Mononuclear cell (primary cell): ENCODE measurements around the gene EGFR. TPM values are rescaled to one million over a fixed set of nuclear protein-coding genes. Genes with fewer than 3 reads are reported as not detected.

Experiments used
- H3K27me3 ChIP-seq: 2 replicates; pipeline ENCODE4 v1.6.0; 2011; ENCODE audit warnings: low read length, control low read depth; ENCODE audit not compliant: insufficient read depth
- H3K4me1 ChIP-seq: 2 replicates; pipeline ENCODE4 v1.5.1; 2011; ENCODE audit warnings: mild to moderate bottlenecking, low read length, control low read depth; ENCODE audit not compliant: insufficient read depth
- H3K4me3 ChIP-seq: 2 replicates; pipeline ENCODE4 v1.5.1; 2011; ENCODE audit warnings: mild to moderate bottlenecking, low read length, moderate library complexity
- H3K9me3 ChIP-seq: 2 replicates; pipeline ENCODE4 v1.5.1; 2011; ENCODE audit warnings: low read depth, mild to moderate bottlenecking, control low read depth, low read length
- total RNA-seq: library from RNA; depleted of rRNA; stranded (reverse); fragments of >200 nt; gene quantifications from one replicate; pipeline ENCODE4 v1.2.3, GENCODE V29; 2012

EGFR gene
- total RNA-seq, 1 donor = 0.10 TPM

DNA sequence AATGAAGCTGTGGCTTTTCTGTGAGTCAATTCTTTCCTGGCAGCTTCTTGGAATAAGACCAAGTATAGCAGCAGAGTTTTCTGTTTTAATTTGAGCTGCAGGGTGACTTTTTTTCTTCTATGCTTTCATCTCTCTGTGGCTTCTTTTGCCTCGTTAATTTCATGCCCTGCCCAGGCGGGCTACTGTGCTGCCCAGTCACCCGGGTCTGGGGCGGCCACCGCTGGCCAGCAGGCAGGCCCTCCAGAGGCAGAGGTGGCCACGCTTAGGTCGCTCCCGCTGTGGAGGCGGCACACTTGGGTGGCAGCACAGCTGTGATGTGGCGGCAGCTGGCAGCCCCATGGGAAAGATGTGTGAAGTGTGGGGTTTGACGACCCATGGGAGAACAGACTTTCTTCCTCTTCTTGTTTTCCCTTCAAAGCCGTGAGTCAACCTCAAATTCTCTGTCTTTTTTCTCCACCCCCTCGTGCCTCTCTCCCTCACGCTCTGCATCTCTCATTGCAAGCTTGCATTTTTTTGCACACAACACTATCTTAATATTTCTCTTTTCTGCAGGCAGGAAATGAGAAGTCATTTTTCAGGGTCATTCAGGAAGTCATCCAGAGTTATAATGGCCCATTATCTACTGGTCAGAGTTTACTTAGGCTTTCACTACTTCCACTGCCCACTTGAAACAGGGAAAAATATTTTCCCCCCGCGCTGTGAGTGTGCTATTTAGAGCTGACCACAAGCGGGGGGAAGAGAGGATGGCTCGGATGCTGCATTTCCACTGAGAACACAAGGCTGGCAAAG, 67.8 kb downstream of the EGFR start:
- Histone ChIP-seq H3K4me3 (no peak overlapping the region), H3K9me3 (no peaks in the 10 kb centered on the region)

GRCh38 chr7:55087521-55087961, 68.7 kb downstream of the EGFR start:
- Histone ChIP-seq H3K27me3 (no peaks in the 10 kb centered on the region), H3K4me3 (no peak overlapping the region), H3K4me1 (peaks cover 8% of the 10 kb centered on the region), H3K9me3 (no peaks in the 10 kb centered on the region)

More for the DNA sequence above, 67.8 kb downstream of the EGFR start:
- H3K4me1 ChIP-seq = peaks cover 8% of the 10 kb centered on the region
- H3K27me3 ChIP-seq = no peaks in the 10 kb centered on the region

GRCh38 chr7:55088107-55088506, 69.3 kb downstream of the EGFR start:
- Histone ChIP-seq H3K9me3 (no peaks in the 10 kb centered on the region), H3K4me3 (no peak overlapping the region), H3K4me1 (peaks cover 8% of the 10 kb centered on the region), H3K27me3 (no peaks in the 10 kb centered on the region)

DNA sequence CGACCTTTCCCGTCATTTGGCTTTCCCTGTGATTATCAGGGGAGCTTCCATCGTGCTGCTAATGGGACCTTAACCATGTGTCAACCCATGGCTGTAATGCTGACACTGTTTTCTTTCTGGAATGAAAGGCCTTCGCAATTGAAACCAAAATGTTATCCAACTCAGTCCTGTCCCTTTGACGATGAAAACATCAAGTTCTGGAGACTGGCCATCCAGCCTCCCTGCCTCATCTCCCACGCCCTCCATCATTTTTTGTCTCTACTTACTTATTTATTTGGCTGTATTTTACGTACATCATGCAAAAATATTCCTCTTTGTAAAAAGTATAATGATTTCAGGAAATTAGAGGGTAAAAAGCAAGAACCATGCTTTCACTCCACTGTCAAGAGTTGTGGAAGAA, 69.8 kb downstream of the EGFR start:
- peaks cover 8% of the 10 kb centered on the region for H3K4me1 ChIP-seq
- H3K4me3 ChIP-seq = no peak overlapping the region
- H3K27me3 ChIP-seq = no peaks in the 10 kb centered on the region
- no peaks in the 10 kb centered on the region for H3K9me3 ChIP-seq

DNA sequence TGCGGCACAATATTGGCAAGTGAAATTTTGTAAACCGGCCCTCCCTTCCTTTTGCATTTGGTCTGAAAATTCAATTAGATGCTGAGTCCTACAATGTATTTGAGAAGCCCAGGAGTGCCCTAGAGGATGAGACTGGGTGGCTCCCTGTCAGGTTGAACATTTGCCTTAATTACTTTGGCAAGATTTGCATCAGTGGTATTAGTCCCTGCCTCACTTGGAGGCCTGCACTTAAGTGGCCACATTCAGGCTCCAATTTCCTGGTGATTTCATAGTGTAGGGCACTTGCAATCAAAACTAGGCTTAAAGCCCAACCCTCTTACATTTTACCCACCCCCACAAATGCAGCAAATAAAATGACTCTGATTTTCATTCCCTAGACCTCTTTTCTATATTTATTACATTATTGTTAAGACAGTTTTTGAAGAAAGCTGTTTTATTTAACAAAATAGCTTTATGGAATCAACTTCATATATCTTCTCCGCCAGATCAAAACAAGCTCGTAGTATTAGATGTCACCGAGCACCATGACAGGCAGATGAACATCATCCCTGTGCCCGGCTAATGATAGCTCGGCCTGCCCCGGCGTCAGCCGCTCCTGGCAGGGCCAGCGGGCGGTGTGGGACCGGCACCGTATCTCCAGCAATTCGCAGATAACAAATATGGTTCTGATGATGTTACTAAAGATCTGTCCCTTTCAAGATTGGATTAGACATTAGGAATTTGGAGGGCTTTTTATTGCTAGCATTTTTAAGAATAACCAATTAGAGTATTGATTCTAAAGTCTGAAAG, 73.6 kb downstream of the EGFR start:
- no peaks in the 10 kb centered on the region for H3K9me3 ChIP-seq
- H3K27me3 ChIP-seq = no peaks in the 10 kb centered on the region
- H3K4me3 ChIP-seq = no peak overlapping the region
- H3K4me1 ChIP-seq = no peaks in the 10 kb centered on the region

- H3K9me3 ChIP-seq = no peaks in the 10 kb centered on the region
- H3K4me3 ChIP-seq = no peak overlapping the region
- no peaks in the 10 kb centered on the region for H3K27me3 ChIP-seq
- H3K4me1 ChIP-seq = no peaks in the 10 kb centered on the region
Observed at GRCh38 chr7:55092975-55093373, 74.2 kb downstream of the EGFR start.

DNA sequence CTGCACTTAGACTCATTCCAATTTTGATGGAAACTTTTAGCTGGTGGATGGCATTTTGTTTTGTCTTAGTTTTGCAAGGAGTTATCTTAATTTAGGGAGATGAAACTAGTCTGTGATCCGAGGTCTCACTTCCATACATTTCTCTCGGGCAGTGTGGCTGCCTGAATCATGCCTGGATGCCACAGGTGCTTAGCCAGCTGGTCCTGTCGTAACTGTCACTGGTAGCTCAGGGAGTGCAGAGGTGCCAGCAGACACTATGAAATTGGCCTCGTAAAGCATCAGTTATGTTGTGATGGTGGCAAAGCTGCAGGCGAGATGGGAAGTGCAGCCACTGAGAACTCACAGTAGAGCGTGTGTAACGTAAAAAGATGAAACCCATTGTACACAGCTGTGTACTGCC, 74.9 kb downstream of the EGFR start:
- Histone ChIP-seq H3K27me3 (no peaks in the 10 kb centered on the region), H3K9me3 (no peaks in the 10 kb centered on the region), H3K4me3 (no peak overlapping the region), H3K4me1 (no peaks in the 10 kb centered on the region)

DNA sequence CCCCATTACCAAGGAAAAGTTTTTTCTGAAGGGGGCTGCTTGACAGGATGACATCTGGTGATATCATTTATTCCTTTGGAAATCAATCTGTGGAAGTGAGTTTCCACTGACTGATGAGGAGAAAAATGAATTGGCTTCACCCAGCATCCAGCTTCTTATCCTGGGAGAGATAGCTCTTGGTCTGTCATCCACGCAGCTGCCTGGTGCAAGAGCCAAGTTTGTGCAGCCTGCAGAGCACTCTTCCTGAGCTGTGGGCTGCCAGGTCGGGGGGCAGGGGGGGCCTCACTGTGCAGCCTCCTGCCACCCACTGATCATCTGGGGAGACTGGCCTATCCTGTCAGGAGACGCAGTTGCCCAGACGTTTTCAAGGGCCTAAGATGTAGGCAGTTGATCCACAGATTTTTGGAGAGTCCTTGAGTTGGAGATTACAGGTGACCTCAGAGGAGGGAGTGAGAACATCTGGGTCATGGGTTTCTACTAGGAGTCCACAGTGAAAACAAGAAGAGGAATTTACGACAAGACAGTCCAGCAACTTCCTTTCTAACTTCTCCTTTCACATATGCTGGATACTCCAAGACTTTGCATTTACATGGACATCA, 75.4 kb downstream of the EGFR start:
- Histone ChIP-seq H3K9me3 (no peaks in the 10 kb centered on the region), H3K4me3 (no peak overlapping the region), H3K4me1 (no peaks in the 10 kb centered on the region), H3K27me3 (no peaks in the 10 kb centered on the region)

- Histone ChIP-seq H3K27me3 (no peaks in the 10 kb centered on the region), H3K4me1 (no peaks in the 10 kb centered on the region), H3K9me3 (no peaks in the 10 kb centered on the region), H3K4me3 (no peak overlapping the region)
Observed at GRCh38 chr7:55095672-55096071, 76.9 kb downstream of the EGFR start.

- H3K9me3 ChIP-seq = no peaks in the 10 kb centered on the region
- no peaks in the 10 kb centered on the region for H3K27me3 ChIP-seq
- H3K4me1 ChIP-seq = no peaks in the 10 kb centered on the region
- H3K4me3 ChIP-seq = no peak overlapping the region
Observed at GRCh38 chr7:55096323-55096722, 77.5 kb downstream of the EGFR start.

DNA sequence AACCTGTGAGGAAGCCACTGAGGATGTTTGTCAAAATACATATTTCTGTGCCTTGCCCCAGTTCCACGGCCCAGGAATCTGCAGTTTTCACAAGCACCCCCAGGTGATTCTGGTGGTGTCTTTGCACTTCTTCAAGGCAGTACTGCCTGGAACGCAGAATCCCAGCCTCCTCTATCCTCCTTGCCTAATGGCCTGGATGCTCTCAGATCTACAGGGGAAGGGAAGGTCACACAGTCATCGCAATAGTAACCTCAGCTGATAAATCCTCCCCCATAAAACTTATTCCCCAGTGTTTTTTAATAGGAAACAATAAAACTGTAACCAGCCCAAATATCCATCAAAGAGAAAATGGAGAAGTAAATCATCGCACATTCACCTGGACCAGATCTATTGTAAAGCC, 78.3 kb downstream of the EGFR start:
- no peaks in the 10 kb centered on the region for H3K9me3 ChIP-seq

GRCh38 chr7:55099066-55099820, 80.4 kb downstream of the EGFR start:
- no peaks in the 10 kb centered on the region for H3K4me1 ChIP-seq
- H3K27me3 ChIP-seq = no peaks in the 10 kb centered on the region
- no peak overlapping the region for H3K4me3 ChIP-seq
- no peaks in the 10 kb centered on the region for H3K9me3 ChIP-seq

More for the DNA sequence above, 78.3 kb downstream of the EGFR start:
- Histone ChIP-seq H3K4me3 (no peak overlapping the region), H3K4me1 (no peaks in the 10 kb centered on the region), H3K27me3 (no peaks in the 10 kb centered on the region)

DNA sequence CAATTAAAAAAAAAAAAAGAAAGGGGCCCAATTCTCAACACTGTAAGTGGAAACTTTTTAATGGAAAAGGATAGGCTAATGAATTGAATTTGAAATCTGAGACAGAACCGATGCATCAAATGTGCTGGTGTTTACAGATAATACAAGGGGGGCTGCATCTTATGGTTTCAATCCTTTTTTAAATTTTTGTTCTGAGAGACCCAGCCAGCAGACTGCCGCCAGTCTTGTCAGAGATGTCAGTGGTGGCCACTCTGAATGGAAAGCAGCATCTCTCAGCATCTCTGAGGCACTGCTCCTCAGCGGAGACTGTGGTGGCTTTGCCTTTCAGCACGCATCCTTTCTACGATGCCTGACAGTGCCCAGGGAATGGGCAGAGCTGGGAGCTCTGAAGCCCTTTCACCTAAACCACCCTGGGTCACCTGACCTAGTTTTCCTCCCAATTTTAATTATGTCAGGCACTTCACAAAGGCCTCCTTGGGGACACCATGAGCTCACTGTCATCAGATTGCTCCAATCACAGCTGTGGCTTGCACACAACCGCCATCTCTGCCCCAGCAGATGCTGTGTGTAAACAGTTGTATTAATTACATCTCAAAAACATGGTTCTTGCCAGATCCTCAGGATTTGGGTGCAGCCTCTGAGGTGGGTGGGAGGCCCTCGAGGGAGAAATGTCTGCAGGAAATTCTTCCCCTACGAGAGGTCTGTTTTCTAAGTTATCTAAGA, 81.2 kb downstream of the EGFR start:
- Histone ChIP-seq H3K9me3 (no peaks in the 10 kb centered on the region), H3K4me3 (no peak overlapping the region), H3K4me1 (no peaks in the 10 kb centered on the region), H3K27me3 (no peaks in the 10 kb centered on the region)

DNA sequence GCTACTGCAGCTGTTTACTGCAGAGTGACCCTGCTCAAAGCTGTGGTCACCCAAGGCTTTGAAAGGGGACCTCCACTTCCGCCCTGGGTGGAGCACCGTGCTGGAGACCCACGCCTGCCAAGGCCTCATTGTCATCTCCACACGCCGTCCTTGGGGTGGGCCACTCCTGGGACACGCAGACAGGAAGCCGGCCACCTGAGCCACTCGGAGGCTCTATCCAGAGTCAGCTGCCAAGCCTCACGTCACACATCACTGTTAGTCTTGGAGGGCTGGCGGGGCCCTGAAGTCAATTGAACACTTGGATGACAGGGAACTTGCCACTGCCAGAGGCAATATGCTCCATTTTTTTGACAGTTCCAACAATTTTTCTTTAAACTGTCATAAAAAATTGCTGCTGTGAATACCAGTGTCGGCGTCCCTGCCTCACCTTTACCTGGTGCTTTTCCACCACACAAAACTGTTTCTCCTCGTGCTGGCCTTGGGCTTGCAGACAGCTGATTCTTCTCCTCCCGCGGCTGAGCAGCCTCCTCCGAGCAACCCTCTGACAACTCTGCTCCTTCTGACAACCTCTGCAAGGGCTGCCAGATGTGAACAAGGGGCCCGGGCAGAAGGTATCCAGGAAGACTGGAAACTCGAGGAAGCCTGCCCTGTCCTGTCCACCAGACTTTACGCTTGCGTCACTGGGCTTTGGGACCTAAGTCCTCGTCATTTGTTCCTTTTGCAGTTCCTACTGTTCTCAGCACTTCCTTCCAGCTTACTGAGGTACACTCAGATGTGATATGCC, 81.9 kb downstream of the EGFR start:
- no peaks in the 10 kb centered on the region for H3K4me1 ChIP-seq
- no peaks in the 10 kb centered on the region for H3K9me3 ChIP-seq
- no peak overlapping the region for H3K4me3 ChIP-seq
- H3K27me3 ChIP-seq = no peaks in the 10 kb centered on the region
